RPMI8226 (cell line): ENCODE results near the gene FOXK1.
"Not testable (repeated sequence)": the region's sequence is repeated elsewhere in the genome, so short reads cannot be mapped to it uniquely, and the experiment has no call there.

ENCODE experiments used
- DNase-seq: peaks from one replicate; pipeline ENCODE4 v3.0.0-alpha.2; 2015

FOXK1 gene

GRCh38 chr7:4667776-4668509, 14.2 kb upstream of the FOXK1 start:
- peak; percentile 53 for DNase-seq

- DNase-seq: no peak
These were observed 13.6 kb upstream of the FOXK1 start for GRCh38 chr7:4668510-4668847.

- DNase-seq: no peak
These were observed 11.3 kb upstream of the FOXK1 start for GRCh38 chr7:4670791-4671190.

GRCh38 chr7:4675771-4676367, 6.2 kb upstream of the FOXK1 start:
- no peak for DNase-seq

- DNase-seq: not testable (repeated sequence)
These were observed 4.6 kb upstream of the FOXK1 start for GRCh38 chr7:4677518-4677917.

- no peak for DNase-seq
These were observed 760 bp upstream of the FOXK1 start for GRCh38 chr7:4681218-4681851.

- DNase-seq: peak; percentile 79
These were observed 537 bp downstream of the FOXK1 start for GRCh38 chr7:4682621-4683042.

GRCh38 chr7:4683043-4683883, 1.2 kb downstream of the FOXK1 start:
- DNase-seq: peak; percentile 19

- DNase-seq: peak; percentile 56
These were observed 1.9 kb downstream of the FOXK1 start for GRCh38 chr7:4683884-4684565.

GRCh38 chr7:4684846-4685245, 2.8 kb downstream of the FOXK1 start:
- no peak for DNase-seq

GRCh38 chr7:4685676-4686075, 3.6 kb downstream of the FOXK1 start:
- not testable (repeated sequence) for DNase-seq

- no peak for DNase-seq
These were observed 5.9 kb downstream of the FOXK1 start for GRCh38 chr7:4687956-4688355.

- DNase-seq: no peak
These were observed 7.1 kb downstream of the FOXK1 start for GRCh38 chr7:4689151-4689550.

GRCh38 chr7:4689668-4690067, 7.6 kb downstream of the FOXK1 start:
- no peak for DNase-seq

- DNase-seq: no peak
These were observed 9.1 kb downstream of the FOXK1 start for GRCh38 chr7:4690953-4691856.

GRCh38 chr7:4692055-4692454, 10.0 kb downstream of the FOXK1 start:
- DNase-seq: no peak

GRCh38 chr7:4692622-4693021, 10.5 kb downstream of the FOXK1 start:
- DNase-seq: not testable (repeated sequence)

- DNase-seq: no peak
These were observed 11.1 kb downstream of the FOXK1 start for GRCh38 chr7:4693152-4693551.

- DNase-seq: no peak
These were observed 11.7 kb downstream of the FOXK1 start for GRCh38 chr7:4693749-4694148.

GRCh38 chr7:4694305-4694704, 12.2 kb downstream of the FOXK1 start:
- DNase-seq: no peak

GRCh38 chr7:4698707-4699275, 16.7 kb downstream of the FOXK1 start:
- DNase-seq: no peak
